ENCODE data around the gene SPAG6.

DNA sequence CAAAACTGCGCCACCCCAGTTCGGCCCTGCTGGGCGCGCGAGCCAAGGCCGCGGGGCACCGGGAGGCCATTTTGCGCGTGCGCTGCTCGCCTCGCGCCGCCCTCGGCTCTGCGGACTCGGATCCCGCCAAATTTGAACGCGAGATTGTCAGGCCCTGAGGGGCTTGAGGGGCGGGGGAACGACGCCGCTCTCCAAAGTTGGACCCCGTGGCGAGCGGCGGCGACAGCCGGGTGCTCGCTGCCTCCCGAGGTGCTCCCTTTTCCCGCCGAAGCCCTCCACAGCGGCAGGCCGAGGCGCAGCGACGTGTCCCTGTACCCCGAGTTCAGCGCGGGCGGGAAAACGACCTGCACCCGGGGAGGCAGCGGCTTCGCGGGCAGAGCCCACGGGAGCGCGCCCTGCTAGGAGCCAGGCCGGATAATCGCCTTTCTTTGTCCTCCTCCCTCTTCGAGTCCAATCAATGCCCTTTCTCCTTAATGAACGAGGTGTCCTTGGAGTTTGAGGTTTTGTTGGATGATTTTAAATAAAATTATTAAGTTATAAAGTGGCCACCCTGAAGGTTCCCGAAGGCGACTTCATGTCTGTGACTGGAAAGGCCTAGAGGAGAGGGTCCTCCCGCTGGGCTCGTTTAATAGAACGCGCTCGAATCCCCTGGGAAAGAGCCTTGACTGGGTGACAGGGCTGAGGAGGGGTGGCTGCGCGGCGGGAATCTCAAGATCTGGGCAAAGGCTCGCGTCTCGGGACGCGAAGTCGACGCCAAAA is 10.7 kb upstream of the SPAG6 start:
- TF ChIP-seq GABPA (IDR thresholded peaks at IDR 0.05; ENCODE audit: borderline replicate concordance, insufficient read depth, low read length) (no peak), SIRT6 (IDR thresholded peaks at IDR 0.05; ENCODE audit: low read length) (no peak), CEBPB (IDR thresholded peaks at IDR 0.05; ENCODE audit: low read depth, low read length) (no peak), YY1 (IDR thresholded peaks at IDR 0.05; ENCODE audit: low read depth, low read length) (peak; percentile 97)
- TF ChIP-seq, protein P1, sequence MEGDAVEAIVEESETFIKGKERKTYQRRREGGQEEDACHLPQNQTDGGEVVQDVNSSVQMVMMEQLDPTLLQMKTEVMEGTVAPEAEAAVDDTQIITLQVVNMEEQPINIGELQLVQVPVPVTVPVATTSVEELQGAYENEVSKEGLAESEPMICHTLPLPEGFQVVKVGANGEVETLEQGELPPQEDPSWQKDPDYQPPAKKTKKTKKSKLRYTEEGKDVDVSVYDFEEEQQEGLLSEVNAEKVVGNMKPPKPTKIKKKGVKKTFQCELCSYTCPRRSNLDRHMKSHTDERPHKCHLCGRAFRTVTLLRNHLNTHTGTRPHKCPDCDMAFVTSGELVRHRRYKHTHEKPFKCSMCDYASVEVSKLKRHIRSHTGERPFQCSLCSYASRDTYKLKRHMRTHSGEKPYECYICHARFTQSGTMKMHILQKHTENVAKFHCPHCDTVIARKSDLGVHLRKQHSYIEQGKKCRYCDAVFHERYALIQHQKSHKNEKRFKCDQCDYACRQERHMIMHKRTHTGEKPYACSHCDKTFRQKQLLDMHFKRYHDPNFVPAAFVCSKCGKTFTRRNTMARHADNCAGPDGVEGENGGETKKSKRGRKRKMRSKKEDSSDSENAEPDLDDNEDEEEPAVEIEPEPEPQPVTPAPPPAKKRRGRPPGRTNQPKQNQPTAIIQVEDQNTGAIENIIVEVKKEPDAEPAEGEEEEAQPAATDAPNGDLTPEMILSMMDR (IDR thresholded peaks at IDR 0.05; ENCODE audit: control extremely low read depth in 1 of 3, insufficient read depth in 1 of 3, low read depth in 1 of 3, low read length in 3 of 3), result peak in 1 of 3 experiments; percentile 13; a peak in 1 of 4 replicates

Data from H1 (cell line).